ENCODE data around the gene RDH14.
A peak's percentile ranks its signal among the peaks of the same experiment; 100 is the strongest.

The RDH14 gene

GRCh38 chr2:18560031-18560796, at the start of gene RDH14:
Gene RDH14, minus strand, starts transcription at chr2:18560653. Its CDS starts 81 bp downstream, at chr2:18560572.
- ATAC-seq = peak; percentile 97
- peak; percentile 90 for DNase-seq

- DNase-seq = no peak
- ATAC-seq = no peak
These were observed 49.6 kb upstream of the RDH14 start for GRCh38 chr2:18610090-18610489.

GRCh38 chr2:18605115-18605514, 44.7 kb upstream of the RDH14 start:
- no peak for DNase-seq
- ATAC-seq = peak; percentile 46

GRCh38 chr2:18604531-18604885, 44.1 kb upstream of the RDH14 start:
- DNase-seq (no peak), ATAC-seq (no peak)

- DNase-seq (no peak), ATAC-seq (no peak)
These were observed 43.5 kb upstream of the RDH14 start for GRCh38 chr2:18603854-18604530.

GRCh38 chr2:18602298-18602697, 41.8 kb upstream of the RDH14 start:
- ATAC-seq = no peak
- DNase-seq = no peak

GRCh38 chr2:18600255-18600613, 39.8 kb upstream of the RDH14 start:
- DNase-seq (no peak), ATAC-seq (no peak)

GRCh38 chr2:18599509-18600254, 39.2 kb upstream of the RDH14 start:
- ATAC-seq (no peak), DNase-seq (no peak)

GRCh38 chr2:18598848-18599484, 38.5 kb upstream of the RDH14 start:
- DNase-seq = no peak

GRCh38 chr2:18597618-18598017, 37.2 kb upstream of the RDH14 start:
- DNase-seq (no peak), ATAC-seq (no peak)

More at GRCh38 chr2:18598848-18599484, 38.5 kb upstream of the RDH14 start:
- no peak for ATAC-seq

- DNase-seq (no peak), ATAC-seq (no peak)
These were observed 36.5 kb upstream of the RDH14 start for GRCh38 chr2:18596993-18597392.

- ATAC-seq (no peak), DNase-seq (no peak)
These were observed 33.0 kb upstream of the RDH14 start for GRCh38 chr2:18593496-18593895.

- no peak for DNase-seq
- ATAC-seq = no peak
These were observed 31.9 kb upstream of the RDH14 start for GRCh38 chr2:18592372-18592771.

GRCh38 chr2:18589354-18589753, 28.9 kb upstream of the RDH14 start, which contains the start of gene NT5C1B:
Gene NT5C1B, minus strand, starts transcription at chr2:18589569. Its CDS starts 101 bp downstream, at chr2:18589468.
- ATAC-seq (no peak), DNase-seq (no peak)

GRCh38 chr2:18588802-18589201, 28.3 kb upstream of the RDH14 start:
- ATAC-seq (no peak), DNase-seq (no peak)

- ATAC-seq (no peak), DNase-seq (no peak)
These were observed 27.6 kb upstream of the RDH14 start for GRCh38 chr2:18588049-18588448.

GRCh38 chr2:18585526-18585925, 25.1 kb upstream of the RDH14 start:
- no peak for DNase-seq
- ATAC-seq = no peak

GRCh38 chr2:18584608-18584954, 24.1 kb upstream of the RDH14 start:
- ATAC-seq = no peak
- no peak for DNase-seq

GRCh38 chr2:18583905-18584607, 23.6 kb upstream of the RDH14 start:
- ATAC-seq (no peak), DNase-seq (no peak)

GRCh38 chr2:18580606-18581005, 20.2 kb upstream of the RDH14 start:
- no peak for ATAC-seq
- DNase-seq = no peak

- no peak for ATAC-seq
- DNase-seq = no peak
These were observed 17.6 kb upstream of the RDH14 start for GRCh38 chr2:18578033-18578432.

GRCh38 chr2:18566145-18566769, 5.8 kb upstream of the RDH14 start:
- ATAC-seq (no peak), DNase-seq (no peak)

Data from stimulated activated naive CD8-positive, alpha-beta T cell treated with anti-CD3 and anti-CD28 coated beads, Interleukin-15, Interleukin-2, amounts not matched to agents 100 U/mL and 50 U/mL, for 24 hours (primary cell).